ENCODE results near the gene ARL8A.

DNA sequence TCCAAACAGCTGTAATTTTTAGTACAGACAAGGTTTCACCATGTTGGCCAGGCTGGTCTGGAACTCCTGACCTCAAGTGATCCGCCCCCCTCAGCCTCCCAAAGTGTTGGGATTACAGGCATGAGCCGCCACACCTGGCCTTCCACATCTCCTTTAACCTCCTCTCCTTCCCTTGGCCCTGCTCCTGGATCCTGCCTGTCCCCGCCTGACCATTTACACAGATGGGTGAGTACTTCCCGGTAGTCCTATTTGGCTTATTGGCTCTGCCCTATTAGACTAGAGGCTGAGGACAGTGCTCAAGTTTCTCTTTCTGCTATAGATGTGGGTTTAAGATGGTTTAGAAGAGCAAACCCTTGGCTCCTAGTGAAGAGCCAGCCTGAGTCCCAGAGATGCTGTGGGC, 8.7 kb upstream of the ARL8A start:
- TF ChIP-seq EZH2 (IDR thresholded peaks at IDR 0.05; ENCODE audit: insufficient read depth, poor library complexity, severe bottlenecking) (no peak), EZH2phosphoT487 (IDR thresholded peaks at IDR 0.05; ENCODE audit: insufficient read depth, low read depth) (no peak)
